GM18951 (cell line): ENCODE measurements around the gene EIF2D.
A peak's percentile ranks its signal among the peaks of the same experiment; 100 is the strongest.

Experiments used
- POLR2A ChIP-seq: IDR thresholded peaks from 4 replicates; pipeline ENCODE4 v1.6.1; 2011; ENCODE audit warnings: mild to moderate bottlenecking; ENCODE audit not compliant: insufficient read length, insufficient read depth; ENCODE audit errors: extremely low read depth
- in situ Hi-C: fragments of 300-500 bp; cut with MboI; formaldehyde crosslinking; loops from one replicate; pipeline ENCODE4 v1.12.0; 2022; ENCODE audit warnings: low sequenced_read_pairs, mixed read lengths, inconsistent platforms; ENCODE audit not compliant: unreplicated experiment

EIF2D gene

GRCh38 chr1:206579747-206580437, 32.4 kb downstream of the EIF2D start:
- in situ Hi-C loops = loop anchor here (5.0 kb wide), 2 partner anchors 33 to 93 kb away; no protein-coding TSS in a partner anchor
- TF ChIP-seq POLR2A = peak; percentile 41

- in situ Hi-C loops = no loop called here
- TF ChIP-seq POLR2A = no peak
Measured at GRCh38 chr1:206578978-206579374, 33.3 kb downstream of the EIF2D start.

DNA sequence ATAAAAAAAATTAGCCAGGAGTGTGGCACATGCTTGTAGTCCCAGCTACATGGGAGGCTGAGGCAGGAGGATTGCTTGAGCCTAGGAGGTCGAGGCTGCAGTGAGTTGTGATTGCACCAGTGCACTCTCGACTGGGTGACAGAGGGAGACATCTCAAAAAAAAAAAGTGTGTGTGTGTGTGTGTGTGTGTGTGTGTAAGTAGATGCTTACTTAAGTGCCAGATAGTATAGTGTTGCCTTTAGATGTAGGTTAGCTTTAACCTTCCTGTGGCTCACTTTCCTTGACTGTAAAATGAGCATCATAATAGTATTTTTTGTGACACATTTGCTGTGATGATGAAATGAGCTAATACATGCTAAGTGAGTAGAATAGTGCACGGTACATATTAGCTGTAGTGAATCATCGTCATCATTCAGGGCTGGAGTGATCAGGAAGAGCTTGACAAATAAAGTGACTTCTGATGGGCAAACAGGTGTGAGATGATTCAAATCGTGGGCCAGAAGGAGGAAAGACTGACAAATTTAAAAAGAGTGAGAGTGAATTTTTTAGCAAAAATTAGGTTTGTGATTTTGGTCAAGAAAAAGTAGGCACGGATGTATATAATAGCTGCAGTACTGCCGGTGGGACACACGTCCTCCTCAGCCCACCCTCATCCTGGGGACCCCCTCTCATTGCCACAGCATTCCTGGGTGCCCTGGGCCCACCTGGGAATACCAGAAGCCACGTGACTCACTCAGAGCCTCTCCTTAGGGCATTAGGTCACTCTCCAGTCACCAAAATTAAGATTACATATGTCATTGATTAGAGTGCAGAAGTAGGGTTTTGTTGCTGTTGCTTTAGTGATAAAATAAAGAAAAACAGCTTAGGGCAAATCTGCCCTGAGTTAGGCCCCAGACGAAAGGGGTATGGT, 33.9 kb downstream of the EIF2D start:
- in situ Hi-C loops = no loop called here
- no peak for TF ChIP-seq POLR2A

- no peak for TF ChIP-seq POLR2A
- in situ Hi-C loops = no loop called here
Measured at GRCh38 chr1:206577626-206578025, 34.6 kb downstream of the EIF2D start.

DNA sequence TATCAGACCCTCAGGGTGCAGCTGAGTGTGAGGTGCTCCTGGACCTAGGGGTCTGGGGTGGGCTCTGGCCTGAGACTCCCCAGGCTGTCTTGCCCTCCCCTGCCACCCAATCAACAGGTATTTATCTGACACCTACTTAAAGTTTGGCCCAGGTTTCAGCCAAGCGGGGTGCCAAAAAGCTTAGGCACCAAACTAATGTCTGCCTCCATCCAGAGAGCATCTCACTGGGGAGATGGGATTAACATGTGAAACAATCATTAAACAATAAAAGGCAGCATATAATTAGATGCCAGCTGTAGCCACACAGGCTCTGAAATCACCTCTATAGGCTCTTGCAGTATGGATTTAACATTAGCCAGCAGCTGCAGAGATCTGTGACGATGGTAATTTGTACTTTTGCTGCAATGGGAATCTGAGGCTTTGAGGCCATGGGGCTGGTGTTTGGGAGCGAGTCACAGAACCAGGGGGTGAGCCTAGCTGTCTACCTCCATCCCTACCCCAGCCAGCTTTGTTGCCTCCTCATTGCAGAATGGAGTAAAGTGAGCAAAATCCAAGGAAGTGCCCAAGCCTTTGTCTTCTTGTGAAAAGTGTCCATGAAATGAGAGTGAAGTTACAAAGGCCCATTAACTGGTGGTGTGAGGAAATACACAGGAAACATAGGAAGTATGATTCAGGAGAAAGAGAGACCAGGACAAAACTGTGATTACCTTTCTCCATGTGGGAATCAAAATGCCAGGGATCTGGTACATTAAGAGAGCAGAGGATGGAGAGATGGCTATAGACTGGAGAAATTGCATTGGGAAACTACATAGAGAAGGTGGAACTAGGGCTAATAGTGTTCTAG, 36.1 kb downstream of the EIF2D start:
- in situ Hi-C loops = no loop called here
- TF ChIP-seq POLR2A = no peak

DNA sequence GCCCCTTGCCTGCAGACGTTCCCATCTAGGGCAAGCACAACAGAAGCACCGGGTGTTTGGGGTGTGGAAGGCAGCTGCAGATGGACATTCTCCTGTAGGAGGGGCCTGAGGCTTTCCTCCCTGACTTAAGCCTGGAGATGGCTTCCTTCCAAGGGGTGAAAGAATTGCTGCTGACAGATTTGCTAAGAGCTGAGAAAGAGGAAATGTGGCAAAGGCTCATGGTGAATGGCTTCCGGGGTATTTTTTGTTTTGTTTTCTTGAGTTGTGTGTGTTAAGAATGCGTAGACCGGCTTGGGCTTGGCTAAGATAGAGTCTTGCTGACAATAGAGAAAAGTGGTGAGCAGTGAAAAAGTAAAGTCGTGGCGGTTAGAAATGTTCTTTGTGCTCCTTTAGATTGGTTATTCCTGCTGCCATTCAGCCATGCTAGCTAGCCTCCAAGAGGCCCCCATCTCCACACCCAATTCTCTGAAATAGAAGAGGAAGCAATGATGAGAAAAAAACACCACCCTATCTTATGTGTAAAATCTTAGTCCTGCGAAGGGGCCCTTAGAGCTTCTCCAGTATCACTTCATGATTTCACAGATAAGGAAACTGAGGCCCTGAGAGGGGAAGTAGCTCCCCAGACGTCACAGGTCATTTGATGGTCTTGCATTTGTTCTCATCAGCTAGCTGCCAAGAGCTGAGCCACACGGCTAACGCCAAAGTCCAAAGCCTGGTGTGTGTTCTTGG, 36.9 kb downstream of the EIF2D start:
- in situ Hi-C loops = no loop called here

DNA sequence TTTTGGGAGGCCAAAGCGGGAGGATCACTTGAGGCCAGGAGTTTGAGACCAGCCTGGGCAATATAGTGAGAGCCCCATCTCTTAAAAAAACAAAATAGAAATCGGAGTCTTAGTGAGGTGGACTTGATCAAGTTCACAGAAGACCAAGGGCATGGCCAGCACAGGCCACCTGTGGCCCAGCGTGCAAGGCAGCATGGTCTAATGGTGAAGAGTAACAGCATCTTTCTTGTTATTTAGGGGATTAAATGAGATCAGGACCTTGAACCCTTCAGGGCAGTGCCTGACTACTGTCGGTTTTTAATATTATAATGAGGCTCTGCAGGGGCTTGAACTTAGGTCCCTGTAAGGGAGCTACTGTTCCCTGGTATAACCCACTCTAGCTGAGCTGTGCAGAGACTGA, 38.5 kb downstream of the EIF2D start:
- in situ Hi-C loops = no loop called here

More for the DNA sequence above, 36.9 kb downstream of the EIF2D start:
- no peak for TF ChIP-seq POLR2A

GRCh38 chr1:206573319-206573718, 38.9 kb downstream of the EIF2D start:
- no peak for TF ChIP-seq POLR2A
- in situ Hi-C loops = no loop called here

More for the DNA sequence above, 38.5 kb downstream of the EIF2D start:
- no peak for TF ChIP-seq POLR2A

GRCh38 chr1:206572835-206573234, 39.4 kb downstream of the EIF2D start:
- in situ Hi-C loops = no loop called here
- TF ChIP-seq POLR2A = no peak

- in situ Hi-C loops = no loop called here
- TF ChIP-seq POLR2A = no peak
Measured at GRCh38 chr1:206570529-206570928, 41.7 kb downstream of the EIF2D start.

DNA sequence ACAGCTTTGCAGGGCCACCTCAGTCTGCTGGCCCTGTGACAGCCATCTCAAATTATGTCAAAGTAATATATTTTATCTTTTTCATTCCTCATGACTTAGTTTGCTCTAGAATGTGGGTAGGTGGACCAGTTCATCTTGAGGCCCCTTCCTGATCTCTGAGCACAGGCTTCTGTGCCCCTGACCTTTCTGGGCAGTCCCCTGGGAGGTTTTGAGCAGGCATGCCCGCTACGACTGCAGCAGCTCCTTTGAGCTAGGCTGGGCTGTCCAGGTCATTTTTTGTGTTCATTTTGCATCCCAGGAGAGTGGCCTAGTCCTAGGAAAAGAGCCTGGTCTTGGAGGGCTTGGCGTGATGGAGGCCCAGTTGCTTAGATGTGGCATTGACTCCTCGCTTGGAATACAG, 42.7 kb downstream of the EIF2D start:
- TF ChIP-seq POLR2A = no peak
- in situ Hi-C loops = no loop called here

DNA sequence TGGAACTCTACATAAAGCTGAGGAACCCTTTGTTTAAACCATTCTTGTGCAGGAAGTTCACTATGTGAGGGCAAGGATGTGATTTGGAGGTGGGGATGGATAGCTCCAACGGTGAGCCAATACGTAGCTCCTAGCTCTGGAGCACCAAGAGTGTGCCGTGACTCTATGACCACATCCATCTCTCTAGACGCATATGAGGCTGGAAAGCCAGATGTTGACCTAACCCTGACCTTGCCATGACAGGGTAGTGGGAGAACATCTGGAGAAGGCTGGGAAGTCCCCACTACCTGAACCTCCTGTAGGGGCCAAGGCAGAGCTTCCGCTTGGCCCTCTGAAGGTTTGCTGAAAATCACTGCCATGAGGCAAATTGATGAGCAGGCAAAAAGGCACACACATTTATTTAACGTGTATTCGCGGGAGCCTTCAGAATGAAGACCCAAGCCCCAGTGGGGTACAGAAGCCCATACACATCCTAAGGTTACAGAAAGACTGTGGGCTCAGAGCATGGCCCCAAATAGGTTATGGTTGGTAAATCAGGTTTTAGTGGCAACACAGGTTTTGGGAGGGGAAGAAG, 43.4 kb downstream of the EIF2D start:
- TF ChIP-seq POLR2A = no peak
- in situ Hi-C loops = no loop called here
